Left forelimb (tissue), 1 donor: ENCODE data around the gene ALDH1L1.
"Not testable (repeated sequence)": the region's sequence is repeated elsewhere in the genome, so short reads cannot be mapped to it uniquely, and the experiment has no call there.

Experiments
- DNase-seq: peaks from one replicate; pipeline ENCODE4 v3.0.0-alpha.2; 2018; ENCODE audit warnings: low spot score

The ALDH1L1 gene

DNA sequence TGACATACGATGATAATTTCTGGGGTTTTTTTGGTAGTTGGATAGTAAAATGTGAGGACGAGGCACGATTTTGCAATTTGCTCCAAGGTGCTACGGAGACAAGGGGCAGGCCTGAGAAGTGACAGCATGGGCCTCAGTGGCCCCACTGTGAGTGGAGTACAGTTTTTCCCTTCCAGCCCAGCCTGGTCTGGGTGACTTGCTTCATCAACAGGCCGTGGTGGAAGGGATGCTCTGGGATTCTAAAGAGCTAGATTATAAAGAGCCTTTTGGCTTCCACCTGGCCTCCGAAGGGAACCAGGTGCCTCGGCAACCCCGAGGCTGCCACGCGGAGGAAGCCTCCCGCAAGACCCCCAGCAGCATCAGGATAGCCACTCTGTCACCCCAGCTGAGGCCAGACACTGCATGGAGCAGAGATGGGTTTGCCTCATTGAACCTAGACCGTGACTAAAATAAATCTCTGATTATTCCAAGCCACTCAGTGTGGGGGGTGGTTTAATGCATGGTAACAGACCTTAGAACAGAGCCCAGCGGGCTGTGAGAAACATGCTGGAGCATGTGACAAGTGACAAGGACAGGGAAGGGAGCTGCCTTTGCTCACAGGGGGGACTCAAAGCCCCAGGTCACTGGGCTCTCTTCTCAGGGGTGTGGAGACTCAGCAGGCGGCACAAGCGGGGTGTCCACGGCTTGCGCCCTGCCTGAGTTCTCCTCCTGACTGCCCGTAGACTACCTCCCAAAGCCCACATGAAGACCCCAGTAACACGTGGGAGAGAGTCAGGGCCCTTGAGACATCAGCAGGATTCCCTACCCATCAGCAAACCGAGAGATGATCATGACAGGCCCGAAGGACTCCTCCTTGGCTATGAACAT is 73.8 kb downstream of the ALDH1L1 start:
- peak; percentile 28 for DNase-seq

DNA sequence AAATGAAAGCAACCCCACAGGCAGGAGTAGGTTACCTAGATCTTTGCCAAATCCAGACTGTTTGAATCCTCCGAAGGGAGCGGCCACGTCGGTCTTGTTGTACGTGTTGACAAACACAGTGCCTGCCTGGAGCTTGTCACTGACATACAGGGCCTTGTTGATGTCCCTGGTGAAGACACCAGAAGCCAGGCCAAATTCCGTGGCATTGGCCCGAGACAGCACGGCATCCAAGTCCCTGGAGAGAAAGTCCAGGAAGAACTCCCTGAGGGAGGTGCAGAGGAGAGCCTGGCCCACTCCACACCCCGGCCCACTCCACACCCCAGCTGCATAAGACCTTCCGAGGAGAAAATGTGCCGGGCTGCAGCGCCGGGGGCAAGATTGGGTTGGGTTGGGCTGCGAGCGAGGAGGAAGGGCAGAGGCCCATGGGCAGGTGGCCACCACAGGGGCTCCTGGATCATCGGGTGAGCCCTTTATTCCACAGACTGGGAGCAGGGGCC is 74.6 kb downstream of the ALDH1L1 start:
- DNase-seq, result no peak

DNA sequence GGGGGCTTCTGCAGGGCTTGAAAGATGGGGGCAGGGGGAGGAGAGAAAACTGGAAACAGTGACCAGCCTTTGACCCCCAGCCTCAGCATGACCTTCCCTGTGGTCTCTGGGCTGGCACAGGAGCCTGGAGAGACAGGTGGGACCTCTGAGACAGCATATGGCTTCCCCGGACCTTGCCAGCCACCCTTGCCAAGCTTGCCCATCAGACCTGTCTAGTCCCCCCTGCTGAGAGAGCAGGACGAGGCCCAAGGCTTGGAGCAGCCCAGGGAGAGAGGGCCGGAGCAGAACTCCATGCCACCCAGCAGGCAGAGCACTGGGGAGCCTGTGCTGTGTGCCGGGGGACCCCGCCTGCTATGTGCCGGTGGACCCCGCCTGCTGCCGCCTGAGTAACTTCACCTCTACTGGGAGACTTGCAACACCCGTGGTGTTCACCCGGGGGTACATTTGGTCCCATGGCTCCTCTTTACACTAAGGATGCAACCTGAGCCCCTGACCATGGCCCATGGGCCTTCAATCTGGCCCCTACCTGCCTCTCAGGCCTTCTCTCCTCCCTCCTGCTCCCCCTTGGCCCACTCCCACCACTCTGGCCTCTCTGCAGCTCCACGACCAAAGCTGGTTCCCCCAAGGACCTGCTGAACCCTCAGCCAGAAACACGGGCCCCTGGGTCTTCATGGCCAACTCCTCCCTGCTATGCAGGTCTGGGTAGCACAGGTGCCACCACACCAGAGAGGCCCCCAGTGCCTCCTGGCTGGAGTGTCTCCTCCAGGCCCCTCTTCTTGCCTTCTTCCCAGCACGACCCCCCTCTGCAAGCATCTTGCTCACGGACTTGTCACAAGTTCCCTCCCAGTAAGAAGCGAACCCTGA is 75.4 kb downstream of the ALDH1L1 start:
- no peak for DNase-seq

DNA sequence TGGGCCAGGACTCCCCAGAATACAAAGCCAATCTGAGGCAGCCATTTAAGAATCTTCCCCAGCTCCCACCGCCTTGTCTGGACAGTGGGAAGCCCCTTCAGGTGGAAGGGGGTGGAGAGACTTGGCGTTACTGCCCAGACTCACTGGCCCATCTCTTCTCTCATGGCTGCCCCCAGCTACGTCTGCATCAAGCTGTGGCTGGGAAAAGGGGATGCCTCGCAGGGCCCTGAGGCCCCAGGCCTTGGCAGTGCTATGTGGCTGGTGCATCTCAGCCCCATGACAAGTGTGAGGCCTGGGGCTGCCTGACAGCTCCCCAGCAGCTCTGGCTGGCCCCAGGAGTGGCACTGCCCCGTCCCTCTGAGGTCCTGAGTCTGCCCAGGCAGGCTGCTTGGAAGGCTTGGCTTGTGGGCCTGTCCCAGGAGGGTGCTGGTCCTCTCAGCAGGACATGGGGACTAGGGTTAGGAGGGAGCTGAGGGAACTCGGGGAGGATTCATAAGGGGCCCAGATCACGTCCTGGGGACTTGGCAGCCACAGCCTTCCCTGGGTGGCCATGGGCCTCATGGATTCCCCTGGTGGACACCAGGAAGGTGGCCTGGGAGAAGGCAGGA is 76.3 kb downstream of the ALDH1L1 start:
- DNase-seq, result no peak

DNA sequence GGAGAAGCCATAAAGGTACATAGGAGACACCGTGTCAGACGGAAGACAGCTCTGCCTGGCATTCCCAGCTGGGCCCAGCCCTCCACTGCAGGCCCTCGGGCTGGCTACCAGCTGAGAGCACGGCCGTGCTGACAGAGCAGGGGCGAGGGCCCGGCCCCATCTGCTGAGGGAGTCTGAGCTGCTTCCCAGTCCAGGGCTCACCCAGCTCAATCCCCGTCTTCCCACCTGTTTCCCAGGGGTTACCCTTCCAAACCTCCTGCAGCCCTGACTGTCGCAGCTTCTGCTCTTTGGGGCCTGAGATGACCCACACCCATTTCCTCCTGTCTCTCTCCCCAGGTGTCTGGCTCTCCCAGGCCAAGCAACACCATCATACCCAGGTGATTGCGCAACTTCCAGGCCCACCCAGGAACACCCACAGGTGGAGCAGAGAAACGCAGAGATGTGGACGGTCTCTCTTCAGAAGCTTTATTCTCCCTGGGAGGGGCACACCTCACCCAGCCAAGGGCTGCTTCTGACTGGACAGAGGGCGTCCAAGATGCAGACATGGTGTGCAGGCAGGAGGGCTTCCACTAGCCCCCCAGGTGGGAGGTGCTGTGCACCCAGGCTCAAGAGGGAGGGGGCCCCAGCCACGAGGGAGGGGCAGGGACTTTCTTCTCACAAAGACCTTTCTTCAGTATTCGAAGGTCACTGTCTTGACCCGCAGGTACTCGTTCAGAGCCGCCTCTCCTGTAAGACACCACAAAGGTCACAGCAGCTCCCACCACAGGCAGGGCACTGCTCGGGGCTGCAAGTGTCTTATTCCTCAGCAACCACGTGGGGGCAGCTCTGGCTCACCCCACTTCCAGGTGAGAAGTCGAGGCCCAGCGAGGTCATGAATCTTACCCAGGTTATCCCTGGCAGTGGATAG is 77.0 kb downstream of the ALDH1L1 start:
- DNase-seq, result no peak

DNA sequence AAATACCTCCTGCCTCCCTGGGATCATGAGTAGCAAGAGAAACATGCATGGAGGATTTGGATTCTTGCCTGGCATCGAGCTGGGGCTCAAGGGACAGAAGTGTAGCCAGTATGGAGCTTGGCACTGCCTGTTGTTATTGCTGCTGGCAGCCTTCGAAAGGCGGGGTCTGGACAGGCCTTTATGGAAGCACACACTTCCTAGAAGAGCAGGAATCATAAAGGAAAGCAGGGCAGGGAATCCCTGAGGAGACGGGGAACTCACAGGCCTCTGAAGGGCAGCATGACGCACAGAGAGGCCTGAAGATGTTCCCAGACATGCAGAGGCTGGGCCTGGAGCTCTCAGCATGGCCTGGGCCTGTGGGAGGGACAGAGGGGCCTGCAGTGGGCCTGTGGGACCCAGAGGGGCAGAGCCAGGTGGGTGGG is 77.8 kb downstream of the ALDH1L1 start:
- DNase-seq, result no peak

DNA sequence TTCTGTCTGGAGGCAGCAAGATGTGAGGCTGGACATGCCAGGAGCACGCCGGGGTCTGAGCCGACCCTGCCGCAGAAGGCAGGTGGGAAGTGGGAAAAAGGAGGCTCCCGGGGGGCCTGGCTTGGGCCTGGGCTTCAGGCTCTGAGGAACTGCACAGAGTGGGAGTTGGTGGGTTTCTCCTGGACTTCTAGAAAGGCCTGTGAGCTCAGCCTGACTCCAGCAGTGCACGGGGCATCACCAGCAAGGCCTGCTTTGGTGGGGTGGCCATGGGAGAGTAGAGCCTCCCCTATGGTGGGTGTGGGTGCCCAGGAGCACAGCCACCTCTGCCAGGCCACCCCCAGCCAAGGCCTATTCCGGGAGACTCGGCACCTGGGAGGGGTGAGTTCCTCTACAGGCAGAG is 78.4 kb downstream of the ALDH1L1 start:
- no peak for DNase-seq

DNA sequence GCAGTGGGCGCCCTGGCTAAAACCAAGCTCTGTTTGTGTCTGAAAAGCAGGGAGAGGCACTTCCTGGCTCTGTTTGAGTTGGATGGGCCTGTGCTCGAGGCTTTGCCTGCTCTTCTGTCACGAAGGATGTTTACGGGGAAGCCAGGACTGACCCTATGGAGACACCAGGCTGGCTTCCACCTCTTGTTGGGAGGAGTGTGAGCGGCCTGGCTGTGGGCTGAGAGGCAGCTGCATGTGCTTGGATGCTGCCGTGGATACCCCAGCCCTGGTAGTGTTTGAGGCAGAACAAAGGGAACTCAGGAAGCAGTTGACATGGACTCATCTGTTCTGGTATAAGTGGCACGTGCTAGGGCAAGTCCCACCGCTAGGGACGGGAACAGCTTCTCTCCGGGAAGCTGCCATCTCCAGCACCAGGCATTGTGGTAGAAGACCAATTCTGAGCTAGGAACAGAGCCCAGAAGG is 78.8 kb downstream of the ALDH1L1 start:
- DNase-seq, result no peak

DNA sequence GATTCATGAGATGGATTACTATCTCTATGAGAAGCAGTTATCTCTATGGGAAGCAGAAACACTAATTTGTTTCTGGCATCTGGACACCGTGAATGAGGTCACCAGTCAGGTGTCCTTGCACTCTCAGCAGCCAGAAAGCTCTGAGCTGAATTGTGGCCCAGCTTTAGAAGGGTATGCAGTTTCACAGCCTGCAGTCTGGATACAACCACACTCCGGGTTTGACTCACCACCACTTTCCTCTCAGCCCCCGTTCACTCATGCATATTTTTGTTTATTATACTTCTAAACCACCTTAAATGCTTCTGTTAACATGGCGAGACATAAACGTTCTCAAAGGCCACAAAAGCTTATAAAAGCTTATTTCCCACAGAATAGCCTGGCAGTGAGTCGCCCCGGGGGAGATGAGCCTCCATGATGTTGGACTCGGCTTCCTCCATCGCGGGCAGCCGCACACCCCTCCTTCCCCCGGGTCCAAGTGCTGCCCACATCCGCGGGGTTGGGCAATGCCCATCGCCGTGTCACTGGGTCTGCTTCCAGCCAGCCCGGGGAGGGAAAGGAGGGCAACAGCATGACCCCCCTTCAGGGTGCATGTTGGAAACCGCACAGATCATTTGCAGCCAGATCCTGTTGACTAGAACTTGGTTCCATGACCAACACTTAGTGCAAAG is 79.6 kb downstream of the ALDH1L1 start:
- DNase-seq, result no peak

DNA sequence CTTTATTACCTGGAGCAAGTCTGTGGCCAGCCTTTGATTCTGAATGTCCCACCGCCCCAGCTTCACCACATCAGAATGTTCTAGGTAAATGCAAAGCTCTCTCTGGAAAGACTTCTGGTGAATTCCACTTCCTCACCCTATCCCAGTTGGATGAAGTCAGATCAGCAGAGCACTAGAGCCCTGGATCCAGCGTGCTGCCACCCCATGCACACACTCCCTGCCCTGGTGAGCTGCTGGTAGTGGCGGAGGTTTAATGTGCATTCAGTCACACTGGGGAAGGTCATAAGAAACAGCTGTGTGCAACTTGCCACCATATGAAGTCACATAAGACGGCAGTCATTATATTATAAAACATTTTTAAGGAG is 80.1 kb downstream of the ALDH1L1 start:
- DNase-seq, result no peak

DNA sequence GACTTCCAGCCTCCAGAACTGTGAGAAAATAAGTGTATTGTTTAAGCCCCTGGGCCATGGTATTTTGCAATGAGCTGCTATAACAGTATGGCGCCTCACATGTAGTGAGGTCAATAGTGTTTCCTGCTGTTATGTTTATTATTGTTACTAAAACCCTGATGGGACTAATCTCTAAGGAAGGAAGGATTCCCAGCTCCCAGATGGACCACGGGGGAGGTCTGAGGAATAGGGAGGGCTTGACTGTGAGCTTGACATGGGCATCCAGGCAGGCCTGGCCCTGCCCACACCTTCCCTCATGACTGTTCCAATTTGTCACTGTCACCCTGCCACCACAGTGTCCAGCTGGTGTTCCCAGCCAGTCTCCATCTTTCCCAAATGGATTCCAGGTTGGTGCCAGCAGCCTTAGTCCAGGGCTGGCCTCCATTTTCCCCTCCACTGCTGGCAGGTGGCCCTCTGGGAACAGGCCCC is 82.0 kb downstream of the ALDH1L1 start:
- DNase-seq, result no peak

DNA sequence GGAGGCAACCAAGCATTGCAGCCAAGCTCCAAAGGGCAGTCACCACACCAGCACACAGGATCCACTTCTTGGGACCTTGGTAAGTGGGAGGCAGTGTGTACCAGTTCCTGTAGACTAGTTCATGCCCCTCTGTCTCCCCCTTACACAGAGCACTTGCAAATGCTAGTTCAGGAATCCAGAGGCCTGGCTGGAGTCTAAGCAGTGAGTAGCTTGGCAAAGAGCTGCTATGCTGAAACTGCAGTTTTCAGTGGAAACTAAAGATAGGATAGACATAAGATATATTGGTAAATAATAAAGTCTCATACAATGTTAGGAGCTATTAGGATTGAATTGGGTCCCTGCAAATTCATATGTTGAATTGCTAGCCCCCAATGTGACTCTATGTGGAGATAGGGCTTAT is 82.6 kb downstream of the ALDH1L1 start:
- DNase-seq, result no peak

DNA sequence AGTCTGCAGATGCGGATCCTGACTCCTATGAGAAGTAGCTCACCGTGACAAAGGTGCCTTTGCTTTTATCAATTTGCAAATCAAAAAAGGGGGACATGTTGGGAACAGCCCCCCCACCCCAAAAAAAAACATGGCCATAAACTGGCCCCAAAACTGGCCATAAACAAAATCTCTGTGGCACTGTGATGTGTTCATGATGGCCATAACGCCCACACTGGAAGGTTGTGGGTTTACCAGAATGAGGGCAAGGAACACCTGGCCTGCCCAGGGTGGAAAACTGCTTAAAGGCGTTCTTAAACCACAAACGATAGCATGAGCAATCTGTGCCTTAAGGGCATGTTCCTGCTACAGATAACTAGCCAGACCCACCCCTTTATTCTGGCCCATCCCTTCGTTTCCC is 84.1 kb downstream of the ALDH1L1 start:
- DNase-seq, result not testable (repeated sequence)

DNA sequence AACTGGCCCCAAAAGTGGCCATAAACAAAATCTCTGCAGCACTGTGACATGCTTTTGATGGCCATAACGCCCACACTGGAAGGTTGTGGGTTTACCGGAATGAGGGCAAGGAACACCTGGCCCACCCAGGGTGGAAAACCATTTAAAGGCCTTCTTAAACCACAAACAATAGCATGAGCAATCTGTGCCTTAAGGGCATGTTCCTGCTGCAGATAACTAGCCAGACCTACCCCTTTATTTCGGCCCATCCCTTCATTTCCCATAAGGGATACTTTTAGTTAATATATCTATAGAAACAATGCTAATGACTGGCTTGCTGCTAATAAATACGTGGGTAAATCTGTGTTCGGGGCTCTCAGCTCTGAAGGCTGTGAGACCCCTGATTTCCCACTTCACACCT is 88.3 kb downstream of the ALDH1L1 start:
- DNase-seq, result not testable (repeated sequence)

DNA sequence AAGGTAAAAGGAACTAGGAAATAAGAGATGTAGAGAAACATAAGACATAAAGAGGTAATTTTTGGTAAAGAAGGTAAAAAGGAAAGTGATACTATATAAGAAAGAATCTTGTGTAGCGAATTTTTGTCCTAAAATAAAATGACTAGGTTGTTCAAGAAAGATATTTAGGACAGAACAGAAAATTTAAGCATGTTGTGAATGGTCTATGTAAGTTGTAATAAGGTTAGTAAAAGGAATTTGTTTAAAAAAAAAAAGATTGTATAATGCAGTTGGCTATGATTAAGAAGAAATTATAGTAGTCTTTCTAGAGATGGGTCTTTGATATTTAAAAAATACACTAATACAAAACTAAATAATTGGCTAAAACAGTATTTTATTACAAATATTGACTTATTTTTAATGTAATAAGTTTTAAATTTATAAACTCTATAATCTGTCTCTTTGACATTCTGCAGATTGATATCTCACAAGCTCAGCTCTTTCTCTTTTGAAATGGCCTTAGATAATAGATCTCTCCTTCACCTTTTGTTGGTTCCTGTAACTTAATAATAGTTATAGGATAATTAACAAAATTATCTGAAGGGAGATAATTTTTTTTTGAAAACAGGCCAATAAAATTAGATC is 92.7 kb downstream of the ALDH1L1 start:
- DNase-seq, result no peak

DNA sequence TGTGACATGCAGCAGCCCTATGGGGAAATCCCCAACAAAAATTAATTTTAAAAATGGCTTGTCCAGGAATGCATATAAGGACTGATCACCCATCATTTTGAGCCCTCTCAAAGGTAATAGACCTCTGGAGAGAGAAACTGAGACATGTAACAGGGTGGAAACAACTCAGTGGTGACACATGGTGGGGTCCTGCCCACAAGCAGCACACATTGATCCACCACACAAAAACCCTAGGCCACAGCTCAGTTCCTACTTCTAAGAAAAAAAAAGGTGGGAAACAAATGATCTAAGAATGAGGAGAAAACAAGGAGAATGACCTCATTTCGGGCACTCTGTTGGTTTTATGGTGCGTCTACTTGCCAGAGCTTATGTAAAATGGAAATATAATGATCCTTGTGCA is 94.5 kb downstream of the ALDH1L1 start:
- no peak for DNase-seq

DNA sequence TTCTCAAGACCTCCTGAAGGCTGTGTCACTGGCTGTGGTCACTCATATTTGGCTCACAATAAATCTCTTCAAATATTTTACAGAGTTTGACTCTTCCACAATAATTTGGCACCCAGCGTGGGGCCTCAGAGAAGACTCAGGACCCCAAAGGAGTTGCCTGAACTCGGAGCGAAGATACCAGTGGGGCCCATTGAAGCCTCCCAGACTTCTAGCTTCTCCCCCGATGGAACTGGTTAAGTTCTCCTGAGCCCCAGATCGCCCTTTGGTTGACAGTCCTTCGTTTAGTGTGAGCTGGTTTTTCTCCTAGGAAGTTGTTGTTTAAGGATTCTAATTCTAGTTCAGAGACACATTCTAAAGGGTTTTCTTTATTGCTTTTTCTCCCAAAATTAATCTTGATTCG is 95.1 kb downstream of the ALDH1L1 start:
- no peak for DNase-seq

DNA sequence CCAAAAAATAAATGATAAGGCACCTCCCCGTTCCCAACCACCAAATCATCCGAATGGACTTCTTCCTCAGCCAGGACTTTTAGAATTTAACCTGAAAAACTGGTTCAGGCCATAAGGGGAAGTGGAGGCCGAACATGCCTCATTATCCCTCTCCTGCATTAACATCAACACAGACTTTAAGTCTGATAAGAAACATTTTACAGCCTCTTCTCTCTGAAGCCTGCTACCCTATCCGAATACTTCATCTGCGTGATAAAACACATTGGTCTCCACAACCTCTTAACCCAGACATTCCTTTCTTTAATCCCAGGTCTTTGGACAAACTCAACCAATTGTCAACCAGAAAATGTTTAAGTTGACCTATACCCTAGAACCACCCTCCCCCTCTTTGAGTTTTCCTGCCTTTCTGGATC is 95.6 kb downstream of the ALDH1L1 start:
- DNase-seq, result no peak

DNA sequence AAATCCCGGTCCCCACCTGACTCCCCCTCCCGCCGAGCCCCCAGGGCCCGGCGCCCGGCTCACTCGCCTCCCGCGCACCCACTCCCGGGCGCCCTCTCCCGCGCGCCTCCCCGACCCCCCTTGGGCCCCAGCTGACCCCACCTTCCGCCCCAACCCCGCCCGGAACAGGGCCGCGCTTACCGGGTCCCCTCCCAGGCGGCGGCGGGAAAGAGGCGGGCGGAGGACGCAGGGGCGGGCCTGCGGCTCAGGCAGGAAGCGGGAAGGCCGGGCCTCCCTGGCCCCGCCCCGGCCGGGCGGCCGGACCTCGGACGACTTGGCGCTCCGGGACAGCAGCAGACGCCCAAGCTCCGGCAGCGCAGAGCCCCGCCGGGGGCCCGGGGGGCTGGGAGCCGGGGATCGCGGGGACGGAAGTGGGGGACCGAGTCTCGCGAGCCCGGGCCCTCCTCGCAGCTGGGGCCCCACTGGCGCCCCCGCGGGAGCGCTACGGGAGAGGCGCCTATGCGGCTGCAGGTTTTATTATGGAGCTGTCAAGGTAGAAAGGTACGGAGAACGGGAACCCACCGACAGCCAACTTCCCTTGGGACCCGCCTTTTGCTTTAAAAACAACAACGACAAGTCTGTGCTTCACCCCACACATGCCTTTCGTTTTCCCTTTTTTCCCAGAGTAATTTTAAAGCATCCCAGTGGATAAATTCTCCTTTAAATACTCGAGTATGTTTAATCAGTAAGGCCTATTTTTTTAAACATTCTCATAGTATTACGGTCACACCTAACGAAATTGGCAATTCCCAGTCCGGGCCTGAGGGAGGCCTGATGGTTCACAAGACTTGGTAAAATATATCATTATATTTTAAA is 96.2 kb downstream of the ALDH1L1 start, which contains the start of gene SLC41A3:
TSS of gene SLC41A3 (minus strand) at position 212 of the 855 bp plus-strand sequence. CDS start 15,905 bp downstream, outside the sequence.
- DNase-seq, result peak; percentile 95
